Measurements from ENCODE around the gene OPHN1.

- TF ChIP-seq, protein P1, sequence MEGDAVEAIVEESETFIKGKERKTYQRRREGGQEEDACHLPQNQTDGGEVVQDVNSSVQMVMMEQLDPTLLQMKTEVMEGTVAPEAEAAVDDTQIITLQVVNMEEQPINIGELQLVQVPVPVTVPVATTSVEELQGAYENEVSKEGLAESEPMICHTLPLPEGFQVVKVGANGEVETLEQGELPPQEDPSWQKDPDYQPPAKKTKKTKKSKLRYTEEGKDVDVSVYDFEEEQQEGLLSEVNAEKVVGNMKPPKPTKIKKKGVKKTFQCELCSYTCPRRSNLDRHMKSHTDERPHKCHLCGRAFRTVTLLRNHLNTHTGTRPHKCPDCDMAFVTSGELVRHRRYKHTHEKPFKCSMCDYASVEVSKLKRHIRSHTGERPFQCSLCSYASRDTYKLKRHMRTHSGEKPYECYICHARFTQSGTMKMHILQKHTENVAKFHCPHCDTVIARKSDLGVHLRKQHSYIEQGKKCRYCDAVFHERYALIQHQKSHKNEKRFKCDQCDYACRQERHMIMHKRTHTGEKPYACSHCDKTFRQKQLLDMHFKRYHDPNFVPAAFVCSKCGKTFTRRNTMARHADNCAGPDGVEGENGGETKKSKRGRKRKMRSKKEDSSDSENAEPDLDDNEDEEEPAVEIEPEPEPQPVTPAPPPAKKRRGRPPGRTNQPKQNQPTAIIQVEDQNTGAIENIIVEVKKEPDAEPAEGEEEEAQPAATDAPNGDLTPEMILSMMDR (conservative IDR thresholded peaks at IDR 0.05): no peak
- TF ChIP-seq ZFX (IDR thresholded peaks at IDR 0.05): no peak
Observed at GRCh38 chrX:68480969-68481368, 47.7 kb upstream of the OPHN1 start.

Data from C4-2B (cell line).